ENCODE results near the gene TMPRSS4. TPM values are rescaled to one million over a fixed set of nuclear protein-coding genes. Genes with fewer than 3 reads are reported as not detected.

Gene TMPRSS4
- total RNA-seq, 2 donors from 2014 or later = 309 to 344 TPM

DNA sequence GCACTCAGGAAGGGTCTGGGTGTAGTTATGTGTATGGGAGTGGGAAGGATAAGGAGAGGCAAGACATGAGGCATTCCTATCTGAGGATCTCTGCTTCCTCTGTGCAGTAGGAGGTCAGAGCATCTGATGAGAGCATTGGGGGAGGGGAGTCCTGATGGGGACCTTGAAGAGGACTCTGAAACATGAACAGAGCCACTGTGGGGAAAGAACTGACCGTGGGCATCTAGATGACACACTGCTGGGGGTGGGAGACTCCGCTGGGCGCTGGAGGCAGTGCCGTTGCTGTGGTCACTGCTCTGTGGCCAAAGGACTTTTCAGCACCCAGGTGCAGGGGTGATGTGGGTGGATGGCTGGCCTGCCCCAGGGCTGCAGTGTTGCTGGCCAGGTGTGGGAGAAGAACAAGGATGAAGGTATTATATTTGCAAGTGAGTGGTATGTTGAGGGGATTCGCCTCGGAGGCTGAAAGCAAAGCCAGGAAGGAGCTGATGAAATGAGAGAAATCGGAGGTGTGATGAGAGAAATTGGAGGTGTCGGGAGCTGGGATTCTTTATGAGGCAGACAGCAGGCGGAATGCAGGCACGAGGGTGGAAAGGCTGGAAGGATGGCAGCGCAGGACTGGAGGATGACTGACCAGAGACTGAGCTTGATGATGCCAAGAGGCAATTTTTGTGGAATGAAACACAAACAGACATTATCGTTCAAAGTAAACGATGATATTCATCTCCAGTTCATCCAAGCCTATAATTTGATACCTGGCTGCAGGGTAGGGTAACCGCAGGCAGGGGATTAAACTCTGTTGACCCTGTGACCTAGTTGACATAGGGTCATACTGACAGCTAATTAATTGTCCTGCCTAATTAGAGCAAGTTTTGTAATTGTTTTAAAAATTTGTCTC, 19.4 kb upstream of the TMPRSS4 start:
- TF ChIP-seq, protein P1, sequence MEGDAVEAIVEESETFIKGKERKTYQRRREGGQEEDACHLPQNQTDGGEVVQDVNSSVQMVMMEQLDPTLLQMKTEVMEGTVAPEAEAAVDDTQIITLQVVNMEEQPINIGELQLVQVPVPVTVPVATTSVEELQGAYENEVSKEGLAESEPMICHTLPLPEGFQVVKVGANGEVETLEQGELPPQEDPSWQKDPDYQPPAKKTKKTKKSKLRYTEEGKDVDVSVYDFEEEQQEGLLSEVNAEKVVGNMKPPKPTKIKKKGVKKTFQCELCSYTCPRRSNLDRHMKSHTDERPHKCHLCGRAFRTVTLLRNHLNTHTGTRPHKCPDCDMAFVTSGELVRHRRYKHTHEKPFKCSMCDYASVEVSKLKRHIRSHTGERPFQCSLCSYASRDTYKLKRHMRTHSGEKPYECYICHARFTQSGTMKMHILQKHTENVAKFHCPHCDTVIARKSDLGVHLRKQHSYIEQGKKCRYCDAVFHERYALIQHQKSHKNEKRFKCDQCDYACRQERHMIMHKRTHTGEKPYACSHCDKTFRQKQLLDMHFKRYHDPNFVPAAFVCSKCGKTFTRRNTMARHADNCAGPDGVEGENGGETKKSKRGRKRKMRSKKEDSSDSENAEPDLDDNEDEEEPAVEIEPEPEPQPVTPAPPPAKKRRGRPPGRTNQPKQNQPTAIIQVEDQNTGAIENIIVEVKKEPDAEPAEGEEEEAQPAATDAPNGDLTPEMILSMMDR (IDR thresholded peaks at IDR 0.05) = no peak
- DNase-seq = no peak
- Histone ChIP-seq H3K36me3 (no peaks in the 10 kb centered on the region), H3K27me3 (no peaks in the 10 kb centered on the region), H3K9ac (ENCODE audit: low read depth in 2 of 2, low read length in 2 of 2) (no peak overlapping the region), H3K9me3 (no peaks in the 10 kb centered on the region), H3K4me3 (no peak overlapping the region), H3K27ac (no peak overlapping the region), H3K4me1 (no peaks in the 10 kb centered on the region)
- intact Hi-C loops (cut with DNase I) = loop anchor here (10.0 kb wide), 1 partner anchor 613 kb away; no protein-coding TSS in a partner anchor

DNA sequence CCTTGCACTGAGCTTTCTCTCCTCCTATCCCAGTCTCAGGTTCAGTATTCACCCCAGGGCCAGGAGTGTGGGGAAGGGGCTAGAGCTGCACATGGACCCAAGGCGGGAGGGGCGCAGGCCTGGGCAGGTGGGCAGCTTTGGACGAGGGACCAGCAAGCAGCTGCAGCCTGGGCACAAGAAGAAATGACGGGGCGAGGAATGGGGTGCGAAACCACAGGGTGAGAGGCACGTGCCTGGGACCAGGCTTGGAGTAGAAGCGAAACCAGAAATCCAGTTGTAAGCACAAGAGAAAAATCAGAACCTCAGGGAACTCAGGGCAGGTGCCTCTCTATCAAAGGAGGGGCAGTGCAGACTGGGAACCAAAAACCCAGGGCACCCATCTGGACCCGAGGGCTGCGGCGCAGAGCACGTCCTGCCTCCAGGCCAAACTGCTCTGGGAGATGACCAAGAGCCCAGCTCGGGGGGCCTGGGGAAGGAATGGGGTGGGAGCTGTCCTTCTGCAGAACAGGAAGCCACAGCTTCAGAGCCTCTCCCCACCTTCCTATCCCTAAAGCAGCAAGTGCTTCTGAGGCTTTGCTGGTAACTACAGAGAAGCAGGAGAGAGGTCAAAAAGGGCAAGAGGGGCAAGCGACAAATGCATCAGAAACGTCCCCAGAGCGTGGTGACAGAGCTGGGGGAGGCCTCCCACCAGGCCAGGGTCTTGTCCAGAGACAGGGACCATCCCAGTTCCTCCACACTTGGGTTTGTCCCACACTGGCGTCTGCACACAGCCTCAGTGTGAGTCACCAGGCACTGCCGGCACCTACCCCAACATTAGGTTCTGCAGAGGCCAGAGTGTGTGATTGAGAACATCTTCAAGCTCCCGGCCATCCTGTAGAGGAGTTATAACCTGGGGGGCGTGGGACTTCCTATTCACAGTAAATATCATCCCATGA, 18.3 kb upstream of the TMPRSS4 start:
- intact Hi-C loops (cut with DNase I) = loop anchor here (10.0 kb wide), 1 partner anchor 614 kb away; no protein-coding TSS in a partner anchor
- TF ChIP-seq, protein P1 (IDR thresholded peaks at IDR 0.05) = no peak
- no peak overlapping the region for H3K27ac ChIP-seq
- no peaks in the 10 kb centered on the region for H3K27me3 ChIP-seq
- H3K9me3 ChIP-seq = no peaks in the 10 kb centered on the region
- H3K36me3 ChIP-seq = no peaks in the 10 kb centered on the region
- H3K4me3 ChIP-seq = no peak overlapping the region
- no peak for DNase-seq
- no peak overlapping the region for H3K9ac ChIP-seq (ENCODE audit: low read depth in 2 of 2, low read length in 2 of 2)
- no peaks in the 10 kb centered on the region for H3K4me1 ChIP-seq

DNA sequence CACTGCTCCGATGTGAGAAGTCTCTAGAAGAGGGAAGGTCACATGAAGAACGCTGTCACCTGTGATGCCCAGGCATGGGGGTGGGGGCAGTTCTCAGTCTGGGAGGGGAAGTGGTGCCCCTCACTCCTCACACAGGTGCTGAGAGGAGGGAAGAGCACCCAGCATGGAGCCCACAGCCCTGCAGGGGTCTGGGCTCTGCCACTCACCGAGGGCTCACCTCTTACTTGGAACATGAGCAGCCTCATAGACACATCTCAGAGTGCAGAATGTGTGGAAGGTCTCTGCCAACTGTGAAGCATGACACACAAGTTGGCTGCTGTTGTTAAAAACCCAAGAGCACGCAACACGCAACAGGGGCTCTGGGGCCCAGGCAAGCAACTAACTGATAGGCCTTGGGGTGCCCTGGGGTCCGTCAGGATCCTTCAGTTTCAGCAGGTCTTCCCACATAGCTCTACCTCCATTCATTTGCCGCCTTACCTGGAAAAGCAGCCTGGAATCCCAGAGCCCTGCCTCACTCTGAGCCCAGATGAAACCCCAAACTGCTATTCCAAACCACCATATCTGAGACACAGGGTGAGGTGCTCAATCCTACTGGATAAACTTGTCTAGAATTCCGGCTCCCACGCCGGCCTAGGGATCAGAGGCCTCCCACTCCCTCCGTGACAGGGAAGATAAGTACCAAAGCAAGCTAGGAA, 17.5 kb upstream of the TMPRSS4 start:
- no peak overlapping the region for H3K27ac ChIP-seq
- no peaks in the 10 kb centered on the region for H3K36me3 ChIP-seq
- H3K27me3 ChIP-seq = no peaks in the 10 kb centered on the region
- DNase-seq = no peak
- TF ChIP-seq, protein P1 (IDR thresholded peaks at IDR 0.05) = no peak
- no peak overlapping the region for H3K4me3 ChIP-seq
- intact Hi-C loops (cut with DNase I) = loop anchor here (10.0 kb wide), 1 partner anchor 615 kb away; no protein-coding TSS in a partner anchor
- no peak overlapping the region for H3K9ac ChIP-seq (ENCODE audit: low read depth in 2 of 2, low read length in 2 of 2)
- no peaks in the 10 kb centered on the region for H3K4me1 ChIP-seq
- H3K9me3 ChIP-seq = no peaks in the 10 kb centered on the region

DNA sequence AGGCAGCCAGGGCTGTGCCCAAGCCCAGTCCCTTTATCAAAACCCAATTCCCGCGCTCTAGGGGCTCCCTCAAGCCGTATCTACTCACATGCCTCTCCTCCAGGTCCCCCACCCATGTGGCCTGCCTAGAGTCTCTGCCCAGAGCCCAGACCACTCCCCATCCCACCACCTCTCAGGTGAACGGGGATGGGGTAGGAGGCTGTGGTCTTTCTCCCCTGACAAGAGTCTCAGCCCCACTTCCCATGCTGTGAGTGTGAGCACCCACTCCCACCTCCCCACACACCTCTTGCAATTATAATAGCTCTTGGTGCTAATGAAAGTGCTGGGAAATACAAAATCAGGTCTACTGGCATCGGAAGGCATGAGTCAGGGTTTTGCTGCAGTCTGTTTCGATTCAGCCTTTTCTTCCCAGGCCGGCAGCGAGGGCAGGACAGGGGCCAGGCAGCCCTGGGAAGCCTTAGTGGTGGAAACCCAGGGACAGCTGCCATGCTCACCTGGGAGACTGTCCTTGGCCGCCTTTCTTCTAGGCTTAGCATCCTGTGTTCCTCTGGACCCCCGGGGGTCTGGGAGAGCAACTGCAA, 16.7 kb upstream of the TMPRSS4 start:
- intact Hi-C loops (cut with DNase I) = no loop called here
- Histone ChIP-seq H3K4me3 (no peak overlapping the region), H3K9me3 (no peaks in the 10 kb centered on the region), H3K36me3 (no peaks in the 10 kb centered on the region), H3K9ac (ENCODE audit: low read depth in 2 of 2, low read length in 2 of 2) (no peak overlapping the region), H3K27me3 (no peaks in the 10 kb centered on the region), H3K27ac (no peak overlapping the region), H3K4me1 (no peaks in the 10 kb centered on the region)
- DNase-seq = no peak
- TF ChIP-seq, protein P1 (IDR thresholded peaks at IDR 0.05) = no peak

All from colonic mucosa (tissue), 4 donors.